Hepatocyte (in vitro differentiated cells): Measurements from ENCODE around the gene LYPD4. TPM values are rescaled to one million over a fixed set of nuclear protein-coding genes. Genes with fewer than 3 reads are reported as not detected.

Source experiments
- DNase-seq: peaks from one replicate; pipeline ENCODE4 v3.0.0-alpha.2; 2016; ENCODE audit warnings: low spot score
- H2AFZ ChIP-seq: fragments of 200-600 bp; sonication (generic); 2 replicates; pipeline ENCODE4 v1.6.0; 2016; ENCODE audit warnings: antibody characterized with exemption, mild to moderate bottlenecking
- H3K27ac ChIP-seq: fragments of 200-600 bp; sonication (generic); 2 replicates; pipeline ENCODE4 v1.5.1; 2016; ENCODE audit warnings: mild to moderate bottlenecking
- H3K27me3 ChIP-seq: fragments of 200-600 bp; sonication (generic); 2 replicates; pipeline ENCODE4 v1.6.1; 2016
- H3K36me3 ChIP-seq: fragments of 200-600 bp; sonication (generic); replicated peaks from 2 replicates; pipeline ENCODE4 v1.5.1; 2016; ENCODE audit warnings: low read depth; ENCODE audit not compliant: insufficient read depth
- H3K4me1 ChIP-seq: fragments of 200-600 bp; sonication (generic); 2 replicates; pipeline ENCODE4 v1.5.1; 2016; ENCODE audit warnings: mild to moderate bottlenecking, moderate library complexity; ENCODE audit not compliant: insufficient read depth
- H3K4me2 ChIP-seq: fragments of 200-600 bp; sonication (generic); 2 replicates; pipeline ENCODE4 v1.6.0; 2016
- H3K4me3 ChIP-seq: fragments of 200-600 bp; sonication (generic); 2 replicates; pipeline ENCODE4 v1.5.1; 2016; ENCODE audit warnings: mild to moderate bottlenecking
- H3K79me2 ChIP-seq: fragments of 200-600 bp; sonication (generic); 2 replicates; pipeline ENCODE4 v1.6.0; 2017; ENCODE audit warnings: mild to moderate bottlenecking
- H3K9me2 ChIP-seq: fragments of 200-600 bp; sonication (generic); replicated peaks from 2 replicates; pipeline ENCODE4 v1.6.0; 2017; ENCODE audit warnings: mild to moderate bottlenecking; ENCODE audit not compliant: insufficient read depth
- H3K9me3 ChIP-seq: fragments of 200-600 bp; sonication (generic); 2 replicates; pipeline ENCODE4 v1.5.1; 2016; ENCODE audit warnings: low read depth, mild to moderate bottlenecking
- H4K20me1 ChIP-seq: fragments of 200-600 bp; sonication (generic); 2 replicates; pipeline ENCODE4 v1.6.0; 2016; ENCODE audit warnings: mild to moderate bottlenecking; ENCODE audit not compliant: insufficient read depth, poor library complexity, severe bottlenecking
- EZH2 ChIP-seq: fragments of 200-600 bp; sonication (generic); IDR thresholded peaks from 2 replicates; pipeline ENCODE4 v1.6.1; 2016; ENCODE audit warnings: antibody characterized with exemption, mild to moderate bottlenecking, borderline replicate concordance
- EZH2phosphoT487 ChIP-seq: fragments of 200-600 bp; sonication (generic); IDR thresholded peaks from one replicate; pipeline ENCODE4 v1.6.1; 2018; ENCODE audit warnings: antibody characterized with exemption, mild to moderate bottlenecking, low read depth, moderate library complexity; ENCODE audit not compliant: unreplicated experiment, severe bottlenecking
- WGBS: methylation state at CpG from one replicate; pipeline ENCODE4 v1.1.6; 2016; ENCODE audit warnings: low lambda C conversion rate; ENCODE audit errors: missing lambda C conversion rate; 5-methylcytosine and 5-hydroxymethylcytosine counted together
- polyA plus RNA-seq: library from polyadenylated mRNA; unstranded; fragments of >200 nt; fragmentation: Nextera tagmentation; extraction: Ambion mirVana; gene quantifications from 2 replicates; pipeline ENCODE4 v1.2.1, GENCODE V29; 2016
- total RNA-seq: library from RNA; depleted of rRNA; stranded (reverse); fragments of >200 nt; gene quantifications from 2 replicates; pipeline ENCODE4 v1.2.3, GENCODE V29; 2014
- TF ChIP-seq, protein P1 (sequence below): fragments of 200-600 bp; sonication (generic); IDR thresholded peaks from 2 replicates; pipeline ENCODE4 v1.5.1; 2016; ENCODE audit warnings: antibody characterized with exemption, mild to moderate bottlenecking; ENCODE audit not compliant: poor library complexity

The LYPD4 gene
- total and polyA plus RNA-seq, 2 experiments from 2014 or later = not detected

DNA sequence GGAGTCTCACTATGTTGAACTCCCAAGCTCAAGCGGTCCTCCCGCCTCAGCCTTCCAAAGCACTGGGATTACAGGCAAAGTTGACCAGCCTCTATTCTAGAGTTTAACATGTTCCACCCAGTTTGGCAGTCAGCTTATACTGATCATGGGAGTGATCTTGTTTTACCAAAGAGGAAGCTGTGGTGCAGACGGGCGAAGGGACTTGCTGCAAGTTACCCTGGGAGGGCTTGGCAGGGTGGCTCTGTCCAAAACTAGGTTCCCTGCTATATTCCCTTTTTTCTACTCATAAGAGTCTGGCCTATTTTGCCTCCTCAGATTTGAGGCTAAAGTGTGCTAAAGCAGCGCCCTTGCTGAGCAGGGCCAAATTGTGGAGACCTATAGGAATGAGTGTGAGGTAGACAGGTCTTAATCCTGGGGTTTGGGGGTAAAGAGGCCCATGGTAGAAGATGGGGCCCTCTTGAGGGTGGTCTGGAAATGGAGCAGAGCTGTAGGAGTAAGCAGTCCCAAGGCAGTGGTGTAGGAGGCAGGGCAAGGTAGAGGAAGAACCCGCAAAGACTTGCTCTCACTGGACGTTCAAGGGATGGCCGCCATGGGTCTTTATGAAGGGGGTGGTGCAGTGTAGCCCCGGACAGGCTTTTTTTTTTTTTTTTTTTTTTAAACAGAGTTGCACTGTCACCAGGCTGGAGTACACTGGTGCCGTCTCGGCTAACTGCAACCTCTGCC lies 18.9 kb upstream of the LYPD4 start:
- H3K79me2 ChIP-seq = peaks cover 75% of the 10 kb centered on the region
- 89% methylated on average over 11 of the region's 11 CpGs for WGBS
- no peak overlapping the region for H3K4me3 ChIP-seq
- no peak overlapping the region for H2AFZ ChIP-seq
- H3K27ac ChIP-seq = no peak overlapping the region
- peaks cover 69% of the 10 kb centered on the region for H4K20me1 ChIP-seq
- H3K36me3 ChIP-seq = no peaks in the 10 kb centered on the region
- DNase-seq = no peak
- no peaks in the 10 kb centered on the region for H3K27me3 ChIP-seq
- TF ChIP-seq EZH2 = no peak
- TF ChIP-seq EZH2phosphoT487 = no peak
- TF ChIP-seq, protein P1, sequence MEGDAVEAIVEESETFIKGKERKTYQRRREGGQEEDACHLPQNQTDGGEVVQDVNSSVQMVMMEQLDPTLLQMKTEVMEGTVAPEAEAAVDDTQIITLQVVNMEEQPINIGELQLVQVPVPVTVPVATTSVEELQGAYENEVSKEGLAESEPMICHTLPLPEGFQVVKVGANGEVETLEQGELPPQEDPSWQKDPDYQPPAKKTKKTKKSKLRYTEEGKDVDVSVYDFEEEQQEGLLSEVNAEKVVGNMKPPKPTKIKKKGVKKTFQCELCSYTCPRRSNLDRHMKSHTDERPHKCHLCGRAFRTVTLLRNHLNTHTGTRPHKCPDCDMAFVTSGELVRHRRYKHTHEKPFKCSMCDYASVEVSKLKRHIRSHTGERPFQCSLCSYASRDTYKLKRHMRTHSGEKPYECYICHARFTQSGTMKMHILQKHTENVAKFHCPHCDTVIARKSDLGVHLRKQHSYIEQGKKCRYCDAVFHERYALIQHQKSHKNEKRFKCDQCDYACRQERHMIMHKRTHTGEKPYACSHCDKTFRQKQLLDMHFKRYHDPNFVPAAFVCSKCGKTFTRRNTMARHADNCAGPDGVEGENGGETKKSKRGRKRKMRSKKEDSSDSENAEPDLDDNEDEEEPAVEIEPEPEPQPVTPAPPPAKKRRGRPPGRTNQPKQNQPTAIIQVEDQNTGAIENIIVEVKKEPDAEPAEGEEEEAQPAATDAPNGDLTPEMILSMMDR = no peak
- H3K9me3 ChIP-seq = no peaks in the 10 kb centered on the region
- H3K9me2 ChIP-seq = no peaks in the 10 kb centered on the region
- H3K4me1 ChIP-seq = peaks cover 14% of the 10 kb centered on the region
- H3K4me2 ChIP-seq = peak overlapping the region; percentile 11

DNA sequence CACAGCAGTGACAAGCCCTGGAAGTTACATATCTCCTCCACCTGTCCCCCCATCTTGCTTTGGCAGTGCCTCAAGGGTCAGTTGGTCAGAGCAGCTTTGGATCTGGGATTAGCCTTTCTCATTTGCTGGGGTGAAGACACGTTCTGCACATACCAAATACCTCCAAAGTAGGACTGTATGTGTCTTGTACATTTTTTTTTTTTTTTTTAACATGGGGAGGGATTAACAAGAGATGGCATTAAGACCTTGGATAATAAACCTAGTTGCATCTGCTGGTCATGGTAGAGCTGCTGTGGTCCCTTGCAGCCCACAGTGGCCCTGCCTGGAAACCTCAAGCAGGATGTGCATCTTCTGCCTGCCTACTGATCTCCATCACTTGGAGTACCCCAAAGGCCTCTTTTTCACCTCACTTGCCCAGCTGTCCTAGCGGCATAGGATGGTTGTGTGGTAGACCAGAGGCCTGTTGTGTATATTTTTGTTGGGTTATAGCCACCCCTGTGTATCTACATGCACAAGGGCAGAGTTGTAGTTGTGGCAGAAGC lies 18.0 kb upstream of the LYPD4 start:
- H3K4me2 ChIP-seq = peak overlapping the region; percentile 97
- H3K27me3 ChIP-seq = no peaks in the 10 kb centered on the region
- TF ChIP-seq, protein P1 = no peak
- TF ChIP-seq EZH2 = no peak
- H3K4me3 ChIP-seq = no peak overlapping the region
- whole genome bisulfite sequencing = 89% methylated on average over 2 of the region's 2 CpGs
- H3K9me2 ChIP-seq = no peaks in the 10 kb centered on the region
- H3K4me1 ChIP-seq = peaks cover 14% of the 10 kb centered on the region
- H3K27ac ChIP-seq = no peak overlapping the region
- DNase-seq = no peak
- no peak overlapping the region for H2AFZ ChIP-seq
- H3K9me3 ChIP-seq = no peaks in the 10 kb centered on the region
- H3K79me2 ChIP-seq = peaks cover 68% of the 10 kb centered on the region
- H3K36me3 ChIP-seq = no peaks in the 10 kb centered on the region
- peaks cover 61% of the 10 kb centered on the region for H4K20me1 ChIP-seq

DNA sequence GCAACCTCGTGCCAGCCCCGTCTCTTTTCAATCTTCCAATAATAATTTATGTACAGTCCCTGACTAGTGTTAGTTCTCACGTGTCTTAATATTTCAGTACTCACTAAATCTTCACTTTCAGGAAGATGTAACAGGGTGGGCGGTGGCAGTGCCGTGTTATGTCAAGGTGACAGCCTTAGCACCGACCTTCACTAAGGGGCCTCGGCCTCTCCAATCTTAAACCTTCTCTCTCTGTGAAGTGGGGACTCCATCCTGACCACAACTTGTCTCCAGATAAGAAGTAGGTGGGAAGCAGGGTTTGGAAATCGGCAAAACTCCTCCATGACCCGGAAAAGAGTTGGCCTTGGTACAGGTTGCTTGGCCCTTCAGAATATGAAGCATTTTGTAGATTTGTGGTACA lies 17.4 kb upstream of the LYPD4 start:
- H3K79me2 ChIP-seq = peaks cover 61% of the 10 kb centered on the region
- no peak overlapping the region for H3K4me3 ChIP-seq
- no peak for DNase-seq
- peak overlapping the region; percentile 97 for H3K4me2 ChIP-seq
- H3K9me3 ChIP-seq = no peaks in the 10 kb centered on the region
- peaks cover 14% of the 10 kb centered on the region for H3K4me1 ChIP-seq
- no peak overlapping the region for H3K27ac ChIP-seq
- WGBS = 92% methylated on average over 9 of the region's 9 CpGs
- no peak overlapping the region for H2AFZ ChIP-seq
- no peaks in the 10 kb centered on the region for H3K27me3 ChIP-seq
- TF ChIP-seq, protein P1 = no peak
- TF ChIP-seq EZH2phosphoT487 = no peak
- TF ChIP-seq EZH2 = no peak
- H4K20me1 ChIP-seq = peaks cover 54% of the 10 kb centered on the region
- no peaks in the 10 kb centered on the region for H3K36me3 ChIP-seq
- no peaks in the 10 kb centered on the region for H3K9me2 ChIP-seq
